Measurements from ENCODE around the gene STX11.
"Not testable (repeated sequence)": the region's sequence is repeated elsewhere in the genome, so short reads cannot be mapped to it uniquely, and the experiment has no call there.

The STX11 gene

GRCh38 chr6:144149894-144150709 lies at the start of gene STX11:
STX11 (plus strand) TSS chr6:144150517; CDS start chr6:144186628, 36,111 bp downstream.
- no peak for DNase-seq (ENCODE audit: low read depth)

- DNase-seq (ENCODE audit: low read depth) = no peak
These were observed 47.2 kb upstream of the STX11 start for GRCh38 chr6:144103026-144103563.

- no peak for DNase-seq (ENCODE audit: low read depth)
These were observed 45.8 kb upstream of the STX11 start for GRCh38 chr6:144104488-144104887.

- DNase-seq (ENCODE audit: low read depth) = no peak
These were observed 45.3 kb upstream of the STX11 start for GRCh38 chr6:144104898-144105487.

GRCh38 chr6:144106206-144106605 lies 44.1 kb upstream of the STX11 start:
- DNase-seq (ENCODE audit: low read depth) = no peak

GRCh38 chr6:144110210-144110609 lies 40.1 kb upstream of the STX11 start:
- DNase-seq (ENCODE audit: low read depth) = no peak

GRCh38 chr6:144113366-144113765 lies 37.0 kb upstream of the STX11 start:
- no peak for DNase-seq (ENCODE audit: low read depth)

- DNase-seq (ENCODE audit: low read depth) = no peak
These were observed 35.1 kb upstream of the STX11 start for GRCh38 chr6:144115219-144115618.

GRCh38 chr6:144119376-144119775 lies 30.9 kb upstream of the STX11 start:
- DNase-seq (ENCODE audit: low read depth) = no peak

GRCh38 chr6:144122861-144123260 lies 27.5 kb upstream of the STX11 start:
- DNase-seq (ENCODE audit: low read depth) = no peak

- no peak for DNase-seq (ENCODE audit: low read depth)
These were observed 26.9 kb upstream of the STX11 start for GRCh38 chr6:144123421-144123820.

GRCh38 chr6:144123836-144124235 lies 26.5 kb upstream of the STX11 start:
- no peak for DNase-seq (ENCODE audit: low read depth)

GRCh38 chr6:144127097-144127496 lies 23.2 kb upstream of the STX11 start:
- DNase-seq (ENCODE audit: low read depth) = no peak

GRCh38 chr6:144129469-144129868 lies 20.8 kb upstream of the STX11 start:
- DNase-seq (ENCODE audit: low read depth) = no peak

- no peak for DNase-seq (ENCODE audit: low read depth)
These were observed 19.0 kb upstream of the STX11 start for GRCh38 chr6:144131248-144131709.

GRCh38 chr6:144132167-144132690 lies 18.1 kb upstream of the STX11 start:
- DNase-seq (ENCODE audit: low read depth) = not testable (repeated sequence)

- DNase-seq (ENCODE audit: low read depth) = no peak
These were observed 17.0 kb upstream of the STX11 start for GRCh38 chr6:144133225-144133821.

GRCh38 chr6:144134176-144134575 lies 16.1 kb upstream of the STX11 start:
- no peak for DNase-seq (ENCODE audit: low read depth)

GRCh38 chr6:144134737-144135136 lies 15.6 kb upstream of the STX11 start:
- no peak for DNase-seq (ENCODE audit: low read depth)

- no peak for DNase-seq (ENCODE audit: low read depth)
These were observed 11.8 kb upstream of the STX11 start for GRCh38 chr6:144138542-144138941.

GRCh38 chr6:144139817-144140216 lies 10.5 kb upstream of the STX11 start:
- no peak for DNase-seq (ENCODE audit: low read depth)

GRCh38 chr6:144140867-144141266 lies 9.4 kb upstream of the STX11 start:
- DNase-seq (ENCODE audit: low read depth) = no peak

GRCh38 chr6:144141470-144141869 lies 8.8 kb upstream of the STX11 start:
- no peak for DNase-seq (ENCODE audit: low read depth)
